ENCODE measurements around the gene DHODH.

GRCh38 chr16:72012607-72013006 lies 4.1 kb downstream of the DHODH start:
- TF ChIP-seq CTCF (IDR thresholded peaks at IDR 0.05; ENCODE audit: low read depth, low read length, missing input control) (no peak), SP1 (IDR thresholded peaks at IDR 0.05) (no peak), ATF3 (IDR thresholded peaks at IDR 0.05) (no peak), ZBTB33 (IDR thresholded peaks at IDR 0.05) (no peak), HNF4G (IDR thresholded peaks at IDR 0.05) (no peak), MAX (IDR thresholded peaks at IDR 0.05) (peak; percentile 60), FOXA2 (IDR thresholded peaks at IDR 0.05) (no peak), REST (IDR thresholded peaks at IDR 0.05) (no peak), FOXA1 (IDR thresholded peaks at IDR 0.05) (no peak), RAD21 (IDR thresholded peaks at IDR 0.05) (no peak), TAF1 (conservative IDR thresholded peaks at IDR 0.05) (no peak), NR2F2 (IDR thresholded peaks at IDR 0.05) (no peak), YY1 (IDR thresholded peaks at IDR 0.05) (no peak)

Measured in liver (tissue), 3 donors.